MM.1S (cell line): ENCODE data around the gene GNAQ.

Experiments used
- DNase-seq: peaks from one replicate; pipeline ENCODE4 v3.0.0-alpha.2; 2015
- H2AFZ ChIP-seq: fragments of 300-600 bp; sonication (generic); 2 replicates; pipeline ENCODE4 v1.6.0; 2016; ENCODE audit warnings: antibody characterized with exemption, low read length
- H3F3A ChIP-seq: fragments of 300-600 bp; sonication (generic); 2 replicates; pipeline ENCODE4 v1.6.1; 2016; ENCODE audit warnings: mild to moderate bottlenecking, antibody characterized with exemption, low read length, moderate library complexity, mixed read lengths; ENCODE audit not compliant: insufficient read depth
- H3K27ac ChIP-seq: fragments of 300-600 bp; sonication (generic); 2 replicates; pipeline ENCODE4 v1.5.1; 2016; ENCODE audit warnings: mild to moderate bottlenecking, low read length
- H3K27me3 ChIP-seq: fragments of 300-600 bp; sonication (generic); replicated peaks from 2 replicates; pipeline ENCODE4 v1.6.0; 2016; ENCODE audit warnings: low read length; ENCODE audit not compliant: insufficient read depth
- H3K36me3 ChIP-seq: fragments of 300-600 bp; sonication (generic); replicated peaks from 2 replicates; pipeline ENCODE4 v1.6.1; 2016; ENCODE audit warnings: mild to moderate bottlenecking, low read length, mixed read lengths; ENCODE audit not compliant: insufficient read depth
- H3K4me1 ChIP-seq: fragments of 300-600 bp; sonication (generic); 2 replicates; pipeline ENCODE4 v1.6.1; 2016; ENCODE audit warnings: low read length, mixed read lengths
- H3K4me2 ChIP-seq: fragments of 300-600 bp; sonication (generic); 2 replicates; pipeline ENCODE4 v1.6.0; 2016; ENCODE audit warnings: low read depth, low read length
- H3K4me3 ChIP-seq: fragments of 300-600 bp; sonication (generic); 2 replicates; pipeline ENCODE4 v1.5.1; 2016; ENCODE audit warnings: low read length, mixed read lengths
- H3K79me2 ChIP-seq: fragments of 300-600 bp; sonication (generic); 2 replicates; pipeline ENCODE4 v1.6.1; 2016; ENCODE audit warnings: mixed run types, low read length, mixed read lengths
- H3K9ac ChIP-seq: fragments of 300-600 bp; sonication (generic); 2 replicates; pipeline ENCODE4 v1.6.1; 2016; ENCODE audit warnings: low read length, mixed read lengths
- H3K9me2 ChIP-seq: fragments of 300-600 bp; sonication (generic); replicated peaks from 2 replicates; pipeline ENCODE4 v1.6.1; 2016; ENCODE audit warnings: mild to moderate bottlenecking, low read length, mixed read lengths; ENCODE audit not compliant: insufficient read depth
- H3K9me3 ChIP-seq: fragments of 300-600 bp; sonication (generic); replicated peaks from 2 replicates; pipeline ENCODE4 v1.6.1; 2016; ENCODE audit warnings: mild to moderate bottlenecking, low read length, mixed read lengths; ENCODE audit not compliant: insufficient read depth
- H4K20me1 ChIP-seq: fragments of 300-600 bp; sonication (generic); 2 replicates; pipeline ENCODE4 v1.6.1; 2016; ENCODE audit warnings: mild to moderate bottlenecking, low read length, moderate library complexity, mixed read lengths; ENCODE audit not compliant: insufficient read depth
- EZH2 ChIP-seq: fragments of 300-600 bp; sonication (generic); optimal IDR thresholded peaks from 2 replicates; pipeline ENCODE3; 2017; ENCODE audit warnings: low read depth, mild to moderate bottlenecking, antibody characterized with exemption, low read length, mixed read lengths
- EZH2phosphoT487 ChIP-seq: fragments of 300-600 bp; sonication (generic); IDR thresholded peaks from 2 replicates; pipeline ENCODE4 v1.6.1; 2018; ENCODE audit warnings: antibody characterized with exemption, low read length
- TF ChIP-seq, protein P1 (sequence below): fragments of 300-600 bp; sonication (generic); IDR thresholded peaks from 2 replicates; pipeline ENCODE4 v1.5.1; 2016; ENCODE audit warnings: antibody characterized with exemption, low read length, mixed read lengths

Gene GNAQ

DNA sequence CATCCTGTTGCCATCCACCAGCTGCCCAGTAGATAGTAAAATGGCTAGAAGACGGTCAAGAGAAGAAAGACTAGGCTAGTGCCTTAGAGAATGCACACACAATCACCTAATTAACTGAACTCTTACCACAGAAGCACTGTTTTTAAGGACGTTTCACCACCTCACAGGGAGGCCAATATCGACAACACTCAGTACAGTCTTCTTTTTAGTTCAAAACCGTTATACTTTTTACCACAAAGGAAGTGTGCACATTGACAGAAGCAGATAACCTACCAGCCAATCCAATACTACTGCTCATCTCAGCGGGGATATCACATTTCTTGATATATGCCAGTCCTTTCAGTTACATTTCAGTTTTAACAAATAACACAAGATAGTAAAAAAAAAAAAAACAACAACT is 122.3 kb downstream of the GNAQ start:
- Histone ChIP-seq H3K4me3 (no peak overlapping the region), H3K36me3 (no peaks in the 10 kb centered on the region), H3K9me3 (no peaks in the 10 kb centered on the region), H4K20me1 (no peaks in the 10 kb centered on the region), H3K9ac (no peak overlapping the region), H3K27me3 (no peaks in the 10 kb centered on the region), H3K27ac (no peak overlapping the region), H3F3A (no peaks in the 10 kb centered on the region), H3K4me2 (no peak overlapping the region), H3K9me2 (no peaks in the 10 kb centered on the region), H2AFZ (no peak overlapping the region), H3K4me1 (no peaks in the 10 kb centered on the region), H3K79me2 (no peaks in the 10 kb centered on the region)
- no peak for DNase-seq
- TF ChIP-seq EZH2phosphoT487 (no peak), EZH2 (no peak)
- TF ChIP-seq, protein P1, sequence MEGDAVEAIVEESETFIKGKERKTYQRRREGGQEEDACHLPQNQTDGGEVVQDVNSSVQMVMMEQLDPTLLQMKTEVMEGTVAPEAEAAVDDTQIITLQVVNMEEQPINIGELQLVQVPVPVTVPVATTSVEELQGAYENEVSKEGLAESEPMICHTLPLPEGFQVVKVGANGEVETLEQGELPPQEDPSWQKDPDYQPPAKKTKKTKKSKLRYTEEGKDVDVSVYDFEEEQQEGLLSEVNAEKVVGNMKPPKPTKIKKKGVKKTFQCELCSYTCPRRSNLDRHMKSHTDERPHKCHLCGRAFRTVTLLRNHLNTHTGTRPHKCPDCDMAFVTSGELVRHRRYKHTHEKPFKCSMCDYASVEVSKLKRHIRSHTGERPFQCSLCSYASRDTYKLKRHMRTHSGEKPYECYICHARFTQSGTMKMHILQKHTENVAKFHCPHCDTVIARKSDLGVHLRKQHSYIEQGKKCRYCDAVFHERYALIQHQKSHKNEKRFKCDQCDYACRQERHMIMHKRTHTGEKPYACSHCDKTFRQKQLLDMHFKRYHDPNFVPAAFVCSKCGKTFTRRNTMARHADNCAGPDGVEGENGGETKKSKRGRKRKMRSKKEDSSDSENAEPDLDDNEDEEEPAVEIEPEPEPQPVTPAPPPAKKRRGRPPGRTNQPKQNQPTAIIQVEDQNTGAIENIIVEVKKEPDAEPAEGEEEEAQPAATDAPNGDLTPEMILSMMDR: no peak

DNA sequence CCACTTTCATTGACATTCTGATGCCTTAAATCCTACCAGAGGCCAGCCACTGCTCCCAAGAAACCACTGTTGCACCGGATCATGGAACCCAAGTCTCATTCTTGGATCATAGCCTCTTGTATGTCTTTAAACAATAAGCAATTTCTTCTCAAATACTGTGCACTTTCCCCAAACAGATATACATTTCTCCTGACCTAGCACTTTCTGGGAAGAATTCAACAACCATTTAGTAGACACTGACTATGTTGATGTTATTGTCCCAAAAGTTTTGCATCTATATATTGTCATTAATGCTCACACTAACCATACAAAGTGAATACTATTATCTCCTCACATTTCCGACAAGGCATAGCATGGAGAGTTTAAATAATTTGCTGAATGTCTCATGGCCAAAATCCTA is 123.3 kb downstream of the GNAQ start:
- H4K20me1 ChIP-seq: no peaks in the 10 kb centered on the region
- H3K4me2 ChIP-seq: no peak overlapping the region
- TF ChIP-seq EZH2 (no peak), EZH2phosphoT487 (no peak)
- TF ChIP-seq, protein P1: no peak

DNA sequence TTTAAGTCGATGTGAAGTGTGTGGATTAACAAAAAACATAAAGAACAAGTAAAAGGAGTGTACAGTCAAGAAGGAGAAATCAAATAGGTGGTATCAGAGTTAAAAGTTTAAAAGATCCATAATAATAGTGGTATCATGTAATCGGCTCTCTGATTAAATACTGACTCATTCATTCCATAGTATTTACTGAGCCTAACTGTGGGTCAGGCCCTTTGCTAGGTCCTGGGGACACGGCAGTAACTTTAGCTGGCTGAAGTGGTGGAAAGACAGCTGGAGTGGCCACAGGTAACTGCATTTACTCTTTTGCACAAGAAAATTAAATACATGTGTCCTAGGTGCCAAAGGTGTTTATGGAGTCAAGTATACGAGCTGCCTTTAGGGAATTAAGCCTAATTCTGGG is 124.0 kb downstream of the GNAQ start:
- no peaks in the 10 kb centered on the region for H3K9me3 ChIP-seq
- no peak for DNase-seq
- no peak overlapping the region for H2AFZ ChIP-seq
- H3K4me2 ChIP-seq: no peak overlapping the region
- H3K27ac ChIP-seq: no peak overlapping the region
- H3K4me1 ChIP-seq: no peaks in the 10 kb centered on the region
- TF ChIP-seq EZH2phosphoT487 (no peak), EZH2 (no peak)
- TF ChIP-seq, protein P1: no peak
- no peaks in the 10 kb centered on the region for H3K9me2 ChIP-seq
- no peaks in the 10 kb centered on the region for H3K79me2 ChIP-seq
- H3F3A ChIP-seq: no peaks in the 10 kb centered on the region
- H3K9ac ChIP-seq: no peak overlapping the region
- no peaks in the 10 kb centered on the region for H3K27me3 ChIP-seq
- no peak overlapping the region for H3K4me3 ChIP-seq
- no peaks in the 10 kb centered on the region for H3K36me3 ChIP-seq
- no peaks in the 10 kb centered on the region for H4K20me1 ChIP-seq

More for the DNA sequence above, 123.3 kb downstream of the GNAQ start:
- Histone ChIP-seq H3K27me3 (no peaks in the 10 kb centered on the region), H3K4me3 (no peak overlapping the region), H3K79me2 (no peaks in the 10 kb centered on the region), H3K36me3 (no peaks in the 10 kb centered on the region), H3F3A (no peaks in the 10 kb centered on the region), H3K9me2 (no peaks in the 10 kb centered on the region), H3K27ac (no peak overlapping the region), H3K4me1 (no peaks in the 10 kb centered on the region), H3K9ac (no peak overlapping the region), H3K9me3 (no peaks in the 10 kb centered on the region), H2AFZ (no peak overlapping the region)
- DNase-seq: no peak
